Measurements from ENCODE around the gene PIP5KL1. TPM values are rescaled to one million over a fixed set of nuclear protein-coding genes. Genes with fewer than 3 reads are reported as not detected.

The PIP5KL1 gene
- total RNA-seq, 1 donor: 0.42 TPM

GRCh38 chr9:127934248-127934647, 3.7 kb upstream of the PIP5KL1 start:
- H3K27me3 ChIP-seq (ENCODE audit: insufficient read depth, low read length): peaks cover 10% of the 10 kb centered on the region
- no peak overlapping the region for H3K4me3 ChIP-seq (ENCODE audit: low read length)
- H3K4me1 ChIP-seq (ENCODE audit: insufficient read depth, low read length): peaks cover 47% of the 10 kb centered on the region
- no peaks in the 10 kb centered on the region for H3K9me3 ChIP-seq (ENCODE audit: low read depth, low read length)

DNA sequence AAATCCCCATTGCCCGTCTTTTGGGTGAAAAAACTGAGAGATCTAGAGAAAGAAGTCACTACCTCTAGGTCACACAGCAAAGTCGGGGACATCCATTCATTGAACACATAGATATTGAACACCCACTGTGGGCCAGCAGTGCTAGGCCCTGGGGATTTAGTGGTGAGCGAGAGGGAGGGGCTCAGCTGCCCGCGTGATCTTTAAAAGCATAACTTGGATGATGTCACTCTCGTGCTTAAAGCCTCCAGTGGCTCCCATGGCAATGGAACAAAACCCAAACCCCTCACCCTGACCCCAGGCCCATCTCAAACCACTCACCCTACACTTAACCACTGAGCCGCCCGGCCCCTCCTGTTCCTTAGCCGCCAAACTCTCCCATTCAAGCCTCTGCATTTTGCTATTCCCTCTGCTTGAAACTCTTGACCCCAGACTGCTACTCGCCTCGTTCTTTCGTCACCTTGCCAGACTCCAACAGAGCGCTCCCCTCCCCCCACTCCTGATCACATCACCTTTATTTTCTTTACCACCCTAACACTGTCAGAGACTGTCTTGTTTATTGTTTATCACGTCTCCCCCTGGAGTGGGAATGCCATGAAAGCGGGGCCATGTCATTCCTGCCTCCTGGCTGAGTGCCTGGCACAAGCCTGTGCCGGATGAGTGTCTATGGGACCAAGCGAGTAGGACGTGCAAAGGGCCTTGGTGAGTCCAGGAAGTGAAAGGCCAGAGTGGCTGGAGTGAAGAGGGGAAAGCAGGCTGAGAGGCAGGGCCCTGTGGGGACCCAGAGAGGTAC, 710 bp upstream of the PIP5KL1 start:
- Histone ChIP-seq H3K27me3 (ENCODE audit: insufficient read depth, low read length) (peaks cover 34% of the 10 kb centered on the region), H3K9me3 (ENCODE audit: low read depth, low read length) (no peaks in the 10 kb centered on the region), H3K4me1 (ENCODE audit: insufficient read depth, low read length) (peaks cover 46% of the 10 kb centered on the region), H3K4me3 (ENCODE audit: low read length) (peak overlapping the region; percentile 33)

DNA sequence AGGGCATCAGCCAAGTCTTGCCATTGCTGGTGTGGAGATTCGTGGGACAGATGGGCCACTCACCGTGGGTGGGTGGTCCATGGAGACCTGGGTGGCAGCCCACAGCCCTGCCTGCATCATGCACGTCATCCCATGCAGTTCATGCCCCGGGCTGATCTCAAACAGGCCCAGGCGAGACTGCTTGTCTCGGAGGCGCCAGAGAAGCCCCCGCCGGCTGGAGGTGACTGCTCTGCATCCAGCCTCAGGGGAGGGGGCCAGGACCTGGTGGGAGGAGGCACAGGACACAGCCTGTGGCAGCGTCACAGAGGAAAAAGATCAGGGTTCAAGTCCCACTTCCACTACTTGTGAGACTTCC, 975 bp downstream of the PIP5KL1 start:
- peaks cover 33% of the 10 kb centered on the region for H3K4me1 ChIP-seq (ENCODE audit: insufficient read depth, low read length)
- no peak overlapping the region for H3K4me3 ChIP-seq (ENCODE audit: low read length)
- H3K27me3 ChIP-seq (ENCODE audit: insufficient read depth, low read length): peaks cover 40% of the 10 kb centered on the region
- no peaks in the 10 kb centered on the region for H3K9me3 ChIP-seq (ENCODE audit: low read depth, low read length)

DNA sequence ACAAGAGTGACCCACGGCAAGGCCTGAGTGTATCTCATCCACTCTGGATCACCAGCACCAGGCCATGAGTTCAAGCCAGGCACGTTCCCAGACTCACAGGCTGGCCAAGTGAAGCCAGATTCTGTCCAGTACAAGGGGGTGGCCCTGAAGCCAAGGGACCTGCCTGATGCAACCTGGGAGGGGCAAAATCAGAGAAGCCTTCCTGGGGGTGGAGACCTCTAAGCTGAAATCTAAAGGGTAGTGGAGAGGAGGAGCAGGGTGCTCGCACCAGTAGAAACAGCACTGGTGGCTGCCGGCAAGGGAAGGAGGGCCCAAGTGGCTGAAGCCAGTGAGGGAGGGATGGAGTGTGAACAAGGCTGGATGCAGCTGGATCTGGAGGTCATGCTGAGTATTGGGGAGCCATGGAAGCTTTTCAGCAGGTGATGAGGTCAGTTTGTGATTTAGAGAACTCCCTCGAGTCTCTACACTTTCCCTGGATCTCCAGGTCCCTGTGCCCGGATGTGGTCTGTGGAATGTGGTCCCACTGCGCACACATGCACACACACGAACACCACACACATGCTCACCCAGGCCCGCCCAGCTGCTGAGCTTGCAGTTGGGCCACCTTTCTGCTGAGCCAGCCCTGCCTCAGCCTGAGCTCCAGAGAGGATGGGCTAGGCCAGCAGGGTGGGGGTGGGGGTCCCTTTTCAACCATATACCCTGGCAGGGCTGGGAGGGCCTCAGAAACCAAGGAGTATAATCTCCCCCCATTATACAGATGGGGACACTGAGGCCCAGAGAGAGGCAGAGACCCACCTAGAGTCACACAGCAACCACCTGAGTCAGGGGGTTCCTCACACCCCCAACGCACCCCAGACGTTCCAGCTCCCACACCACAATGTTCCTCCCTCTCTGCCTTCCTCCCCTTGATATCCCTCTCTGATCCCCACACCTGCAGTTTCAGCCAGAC, 1.6 kb downstream of the PIP5KL1 start:
- Histone ChIP-seq H3K9me3 (ENCODE audit: low read depth, low read length) (no peaks in the 10 kb centered on the region), H3K4me1 (ENCODE audit: insufficient read depth, low read length) (peaks cover 33% of the 10 kb centered on the region), H3K27me3 (ENCODE audit: insufficient read depth, low read length) (peaks cover 40% of the 10 kb centered on the region), H3K4me3 (ENCODE audit: low read length) (no peak overlapping the region)

DNA sequence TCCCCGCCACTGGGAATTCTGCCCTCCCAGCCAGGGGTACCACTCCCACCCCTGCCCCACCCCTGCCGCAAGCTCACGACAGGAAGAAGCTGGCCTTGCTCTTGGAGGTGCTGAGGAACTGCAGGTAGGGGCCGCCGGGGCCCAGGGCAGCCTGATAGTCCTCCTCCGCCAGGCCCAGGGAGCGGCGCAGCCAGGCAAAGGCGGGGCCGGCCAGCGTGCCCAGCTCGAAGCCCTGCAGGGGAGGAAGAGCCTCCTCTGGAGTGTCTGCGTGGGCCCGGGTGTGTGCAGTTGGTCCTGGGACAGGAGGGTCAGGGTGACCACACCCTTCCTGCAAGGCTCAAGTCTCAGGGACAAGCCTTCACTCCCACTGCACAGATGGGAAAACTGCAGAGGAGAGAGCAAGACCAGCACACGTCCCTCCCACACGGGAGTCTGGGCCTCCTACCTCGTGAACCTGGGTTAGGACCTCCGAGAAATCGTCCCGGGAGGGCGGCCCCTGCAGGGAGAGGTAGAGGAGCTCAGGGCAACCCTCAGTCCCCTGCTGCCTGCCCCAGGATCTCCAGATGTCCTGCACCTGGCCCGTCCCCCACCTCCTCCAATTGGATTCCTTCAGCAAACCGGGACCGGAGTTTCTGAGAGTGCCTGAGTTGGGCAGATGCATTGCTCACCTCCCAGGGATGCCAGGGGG, 2.4 kb downstream of the PIP5KL1 start:
- H3K4me1 ChIP-seq (ENCODE audit: insufficient read depth, low read length): peaks cover 33% of the 10 kb centered on the region
- H3K4me3 ChIP-seq (ENCODE audit: low read length): no peak overlapping the region
- peaks cover 40% of the 10 kb centered on the region for H3K27me3 ChIP-seq (ENCODE audit: insufficient read depth, low read length)
- no peaks in the 10 kb centered on the region for H3K9me3 ChIP-seq (ENCODE audit: low read depth, low read length)

DNA sequence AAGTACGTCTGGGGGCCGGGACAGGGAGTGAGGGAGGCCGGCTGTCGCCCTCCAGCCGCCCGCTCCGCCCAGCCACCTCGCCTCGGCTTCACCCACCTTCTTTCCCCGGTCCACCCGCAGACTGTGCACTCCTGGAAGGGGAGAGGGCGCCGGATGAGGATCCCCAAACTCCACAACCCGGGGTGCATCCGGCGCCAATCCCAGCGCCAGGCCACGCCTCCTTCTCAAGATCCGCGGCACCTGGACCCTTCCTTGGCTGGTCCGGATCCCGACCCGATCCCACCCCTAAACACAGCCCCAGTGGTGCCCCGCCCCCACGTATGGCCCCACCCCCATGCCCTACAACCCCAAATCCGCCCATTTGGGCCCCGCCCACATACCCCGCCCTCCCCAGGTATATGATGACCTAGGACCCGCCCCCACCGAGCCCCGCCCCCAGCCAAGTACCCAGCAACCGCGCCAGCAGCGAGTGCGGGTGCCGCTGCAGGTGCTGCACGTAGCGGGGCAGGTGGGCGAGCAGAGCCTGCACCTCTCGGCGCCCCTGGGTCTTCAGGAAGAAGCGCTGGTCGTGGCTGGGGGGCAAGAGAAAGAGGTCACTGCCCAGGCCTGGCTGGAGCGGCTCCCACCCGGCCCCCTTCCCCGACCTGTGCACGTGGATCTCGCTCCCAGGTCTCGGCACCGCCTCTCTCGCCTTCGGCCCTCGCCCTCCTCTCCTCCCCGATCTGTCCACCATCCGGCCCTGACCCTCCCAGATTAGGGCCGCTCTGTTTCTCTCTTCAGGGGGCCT, 3.2 kb downstream of the PIP5KL1 start:
- peaks cover 33% of the 10 kb centered on the region for H3K4me1 ChIP-seq (ENCODE audit: insufficient read depth, low read length)
- H3K9me3 ChIP-seq (ENCODE audit: low read depth, low read length): no peaks in the 10 kb centered on the region
- peaks cover 40% of the 10 kb centered on the region for H3K27me3 ChIP-seq (ENCODE audit: insufficient read depth, low read length)
- no peak overlapping the region for H3K4me3 ChIP-seq (ENCODE audit: low read length)

DNA sequence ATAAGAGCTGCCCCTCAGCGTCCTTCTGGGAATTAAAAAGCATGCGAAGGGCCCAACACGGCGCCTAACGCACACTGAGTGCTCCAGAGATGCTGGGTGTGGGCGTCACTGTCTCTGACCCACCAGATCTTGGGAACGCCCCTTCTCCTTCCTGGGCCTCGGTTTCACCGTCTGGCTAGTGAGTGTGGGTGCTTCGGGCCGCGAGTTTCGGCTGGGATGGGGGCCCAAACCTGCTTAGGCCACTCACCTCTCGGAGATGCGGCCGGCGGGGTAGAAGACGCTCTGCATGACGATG, 3.7 kb downstream of the PIP5KL1 start:
- Histone ChIP-seq H3K27me3 (ENCODE audit: insufficient read depth, low read length) (peaks cover 40% of the 10 kb centered on the region), H3K4me3 (ENCODE audit: low read length) (no peak overlapping the region), H3K4me1 (ENCODE audit: insufficient read depth, low read length) (peaks cover 34% of the 10 kb centered on the region), H3K9me3 (ENCODE audit: low read depth, low read length) (no peaks in the 10 kb centered on the region)

GRCh38 chr9:127925959-127926905, 4.3 kb downstream of the PIP5KL1 start:
- Histone ChIP-seq H3K27me3 (ENCODE audit: insufficient read depth, low read length) (peaks cover 40% of the 10 kb centered on the region), H3K9me3 (ENCODE audit: low read depth, low read length) (no peaks in the 10 kb centered on the region), H3K4me1 (ENCODE audit: insufficient read depth, low read length) (peaks cover 37% of the 10 kb centered on the region), H3K4me3 (ENCODE audit: low read length) (no peak overlapping the region)

DNA sequence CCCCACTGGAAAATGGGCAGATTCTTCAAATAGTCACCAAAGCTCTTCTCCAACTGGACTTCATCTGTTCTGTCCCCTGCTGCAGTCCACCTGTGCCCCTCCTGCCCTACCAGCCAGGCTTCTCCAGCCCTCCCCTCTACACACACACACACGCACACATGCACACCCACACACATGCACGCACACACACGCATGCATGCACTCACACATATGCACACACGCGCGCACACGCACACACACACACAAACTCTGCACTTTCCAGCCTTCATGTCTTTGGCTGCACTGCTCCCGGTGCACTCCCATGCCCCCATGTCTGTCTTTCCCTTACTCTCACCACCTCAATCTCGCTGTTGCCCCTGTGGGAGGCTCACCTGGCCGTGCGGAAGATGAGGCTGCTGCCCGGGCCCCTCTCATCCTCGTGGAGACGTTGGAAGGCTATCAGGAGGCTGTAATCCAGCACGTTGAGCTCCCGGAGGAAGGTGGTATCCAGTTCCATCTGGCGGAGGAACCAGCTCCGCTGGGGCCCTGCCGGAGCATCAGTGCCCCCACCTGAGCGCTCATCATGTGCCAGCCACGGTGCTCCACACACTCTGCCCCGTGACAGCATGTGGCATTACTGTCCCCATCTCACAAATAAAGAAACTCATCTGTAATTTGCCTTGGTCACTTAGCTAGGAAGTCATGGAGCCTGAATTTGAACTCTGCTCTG, 5.7 kb downstream of the PIP5KL1 start:
- H3K27me3 ChIP-seq (ENCODE audit: insufficient read depth, low read length): peaks cover 36% of the 10 kb centered on the region

DNA sequence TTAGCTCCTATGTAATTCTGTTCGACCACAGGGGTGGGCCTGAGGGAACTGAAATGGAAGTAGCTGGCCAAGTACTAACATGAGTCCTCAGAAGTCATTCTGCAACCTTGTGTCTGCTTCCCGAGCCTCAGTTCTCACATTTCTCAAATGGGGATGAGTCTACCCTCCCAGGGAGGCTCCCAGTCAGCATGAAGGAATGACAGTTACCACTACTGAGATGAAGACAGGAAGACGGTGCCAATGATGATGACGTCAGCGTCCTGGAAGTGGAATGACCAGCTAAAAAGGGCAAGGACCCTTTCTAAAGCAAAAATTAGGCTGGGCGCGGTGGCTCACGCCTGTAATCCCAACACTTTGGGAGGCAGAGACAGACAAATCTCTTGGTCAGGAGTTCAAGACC, 6.8 kb downstream of the PIP5KL1 start:
- H3K27me3 ChIP-seq (ENCODE audit: insufficient read depth, low read length): peaks cover 25% of the 10 kb centered on the region
- no peak overlapping the region for H3K4me3 ChIP-seq (ENCODE audit: low read length)
- H3K9me3 ChIP-seq (ENCODE audit: low read depth, low read length): no peaks in the 10 kb centered on the region
- peaks cover 42% of the 10 kb centered on the region for H3K4me1 ChIP-seq (ENCODE audit: insufficient read depth, low read length)

More for the DNA sequence above, 5.7 kb downstream of the PIP5KL1 start:
- no peaks in the 10 kb centered on the region for H3K9me3 ChIP-seq (ENCODE audit: low read depth, low read length)
- peaks cover 31% of the 10 kb centered on the region for H3K4me1 ChIP-seq (ENCODE audit: insufficient read depth, low read length)
- no peak overlapping the region for H3K4me3 ChIP-seq (ENCODE audit: low read length)

DNA sequence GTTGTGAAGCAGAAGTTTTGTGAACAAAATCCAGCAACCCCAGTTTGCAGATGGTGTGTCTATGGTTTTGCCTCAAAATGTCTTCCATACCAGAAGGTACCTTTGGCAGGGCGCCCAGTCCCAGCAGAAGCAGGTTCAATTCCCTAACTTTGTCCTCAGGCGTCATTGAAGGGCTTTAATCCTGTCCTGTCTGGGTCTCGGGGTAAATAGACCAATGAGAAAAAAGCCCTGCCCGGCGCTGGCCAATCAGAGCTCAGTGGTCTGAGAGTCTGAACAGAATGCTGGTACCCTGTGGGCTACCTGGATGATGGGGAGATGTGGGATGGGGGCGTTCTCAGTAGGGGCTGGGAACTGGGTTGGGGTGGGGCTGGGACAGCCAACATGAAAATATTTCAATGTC, 7.5 kb downstream of the PIP5KL1 start:
- Histone ChIP-seq H3K9me3 (ENCODE audit: low read depth, low read length) (no peaks in the 10 kb centered on the region), H3K4me1 (ENCODE audit: insufficient read depth, low read length) (peaks cover 47% of the 10 kb centered on the region), H3K4me3 (ENCODE audit: low read length) (no peak overlapping the region), H3K27me3 (ENCODE audit: insufficient read depth, low read length) (peaks cover 18% of the 10 kb centered on the region)

GRCh38 chr9:127921557-127922120, 8.9 kb downstream of the PIP5KL1 start:
- Histone ChIP-seq H3K4me1 (ENCODE audit: insufficient read depth, low read length) (peaks cover 45% of the 10 kb centered on the region), H3K4me3 (ENCODE audit: low read length) (no peak overlapping the region), H3K9me3 (ENCODE audit: low read depth, low read length) (no peaks in the 10 kb centered on the region), H3K27me3 (ENCODE audit: insufficient read depth, low read length) (peaks cover 8% of the 10 kb centered on the region)

- H3K27me3 ChIP-seq (ENCODE audit: insufficient read depth, low read length): peaks cover 3% of the 10 kb centered on the region
- no peak overlapping the region for H3K4me3 ChIP-seq (ENCODE audit: low read length)
- H3K9me3 ChIP-seq (ENCODE audit: low read depth, low read length): no peaks in the 10 kb centered on the region
- H3K4me1 ChIP-seq (ENCODE audit: insufficient read depth, low read length): peaks cover 53% of the 10 kb centered on the region
Measured at GRCh38 chr9:127920794-127921193, 9.8 kb downstream of the PIP5KL1 start.

Measured in mononuclear cell (primary cell).